ENCODE data around the gene THAP4. TPM values are rescaled to one million over a fixed set of nuclear protein-coding genes. Genes with fewer than 3 reads are reported as not detected.

THAP4 gene
- total and polyA plus RNA-seq, 2 of the 13 experiments (the other 11 are each of a cell fraction or from before 2014, with no cell fraction given): 59.7 to 75.7 TPM

DNA sequence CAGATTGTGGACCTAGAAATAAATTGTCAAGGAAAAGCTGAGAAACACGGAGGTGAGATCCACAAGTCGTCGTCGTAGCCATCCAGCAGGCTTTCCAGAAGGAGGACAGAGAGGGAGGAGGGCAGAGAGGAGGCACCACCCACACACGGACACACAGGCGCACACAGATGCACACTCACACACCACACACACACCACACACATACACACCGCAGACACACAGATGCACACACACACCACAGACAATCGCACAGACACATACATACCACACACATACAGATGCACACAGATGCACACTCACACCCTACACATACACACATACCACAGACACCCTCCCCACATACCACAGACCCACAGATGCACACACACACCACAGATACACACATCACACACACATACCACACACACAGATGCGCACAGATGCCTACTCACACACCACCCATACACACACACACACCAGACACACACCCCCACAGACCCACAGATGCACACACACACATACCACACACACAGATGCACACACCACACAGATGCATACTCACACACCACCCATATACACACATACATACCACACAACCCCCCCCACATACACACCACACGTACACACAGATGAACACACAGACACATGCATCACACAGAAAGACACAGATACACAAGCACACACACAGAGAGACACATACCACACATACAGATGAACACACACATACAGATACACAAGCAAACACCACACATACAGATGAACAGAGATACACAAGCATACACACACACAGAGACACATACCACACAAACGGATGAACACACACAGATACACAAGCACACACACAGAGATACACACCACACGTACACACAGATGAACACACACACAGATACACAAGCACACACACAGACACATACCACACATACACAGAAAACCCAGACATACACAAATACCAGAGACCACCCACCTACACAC is 91.2 kb downstream of the THAP4 start (continued):
- TF ChIP-seq, protein P1, sequence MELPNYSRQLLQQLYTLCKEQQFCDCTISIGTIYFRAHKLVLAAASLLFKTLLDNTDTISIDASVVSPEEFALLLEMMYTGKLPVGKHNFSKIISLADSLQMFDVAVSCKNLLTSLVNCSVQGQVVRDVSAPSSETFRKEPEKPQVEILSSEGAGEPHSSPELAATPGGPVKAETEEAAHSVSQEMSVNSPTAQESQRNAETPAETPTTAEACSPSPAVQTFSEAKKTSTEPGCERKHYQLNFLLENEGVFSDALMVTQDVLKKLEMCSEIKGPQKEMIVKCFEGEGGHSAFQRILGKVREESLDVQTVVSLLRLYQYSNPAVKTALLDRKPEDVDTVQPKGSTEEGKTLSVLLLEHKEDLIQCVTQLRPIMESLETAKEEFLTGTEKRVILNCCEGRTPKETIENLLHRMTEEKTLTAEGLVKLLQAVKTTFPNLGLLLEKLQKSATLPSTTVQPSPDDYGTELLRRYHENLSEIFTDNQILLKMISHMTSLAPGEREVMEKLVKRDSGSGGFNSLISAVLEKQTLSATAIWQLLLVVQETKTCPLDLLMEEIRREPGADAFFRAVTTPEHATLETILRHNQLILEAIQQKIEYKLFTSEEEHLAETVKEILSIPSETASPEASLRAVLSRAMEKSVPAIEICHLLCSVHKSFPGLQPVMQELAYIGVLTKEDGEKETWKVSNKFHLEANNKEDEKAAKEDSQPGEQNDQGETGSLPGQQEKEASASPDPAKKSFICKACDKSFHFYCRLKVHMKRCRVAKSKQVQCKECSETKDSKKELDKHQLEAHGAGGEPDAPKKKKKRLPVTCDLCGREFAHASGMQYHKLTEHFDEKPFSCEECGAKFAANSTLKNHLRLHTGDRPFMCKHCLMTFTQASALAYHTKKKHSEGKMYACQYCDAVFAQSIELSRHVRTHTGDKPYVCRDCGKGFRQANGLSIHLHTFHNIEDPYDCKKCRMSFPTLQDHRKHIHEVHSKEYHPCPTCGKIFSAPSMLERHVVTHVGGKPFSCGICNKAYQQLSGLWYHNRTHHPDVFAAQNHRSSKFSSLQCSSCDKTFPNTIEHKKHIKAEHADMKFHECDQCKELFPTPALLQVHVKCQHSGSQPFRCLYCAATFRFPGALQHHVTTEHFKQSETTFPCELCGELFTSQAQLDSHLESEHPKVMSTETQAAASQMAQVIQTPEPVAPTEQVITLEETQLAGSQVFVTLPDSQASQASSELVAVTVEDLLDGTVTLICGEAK (IDR thresholded peaks at IDR 0.05): no peak; the same call in 1 of the 2 replicates
- TF ChIP-seq, protein P1 (CRISPR knock-in tag; IDR thresholded peaks at IDR 0.05): no peak
- peak; percentile 19; the same call in 1 of the 2 replicates for TF ChIP-seq ZNF263 (CRISPR knock-in tag; IDR thresholded peaks at IDR 0.05)
- TF ChIP-seq ZNF354B (CRISPR knock-in tag; IDR thresholded peaks at IDR 0.05): no peak
- TF ChIP-seq, protein P2, sequence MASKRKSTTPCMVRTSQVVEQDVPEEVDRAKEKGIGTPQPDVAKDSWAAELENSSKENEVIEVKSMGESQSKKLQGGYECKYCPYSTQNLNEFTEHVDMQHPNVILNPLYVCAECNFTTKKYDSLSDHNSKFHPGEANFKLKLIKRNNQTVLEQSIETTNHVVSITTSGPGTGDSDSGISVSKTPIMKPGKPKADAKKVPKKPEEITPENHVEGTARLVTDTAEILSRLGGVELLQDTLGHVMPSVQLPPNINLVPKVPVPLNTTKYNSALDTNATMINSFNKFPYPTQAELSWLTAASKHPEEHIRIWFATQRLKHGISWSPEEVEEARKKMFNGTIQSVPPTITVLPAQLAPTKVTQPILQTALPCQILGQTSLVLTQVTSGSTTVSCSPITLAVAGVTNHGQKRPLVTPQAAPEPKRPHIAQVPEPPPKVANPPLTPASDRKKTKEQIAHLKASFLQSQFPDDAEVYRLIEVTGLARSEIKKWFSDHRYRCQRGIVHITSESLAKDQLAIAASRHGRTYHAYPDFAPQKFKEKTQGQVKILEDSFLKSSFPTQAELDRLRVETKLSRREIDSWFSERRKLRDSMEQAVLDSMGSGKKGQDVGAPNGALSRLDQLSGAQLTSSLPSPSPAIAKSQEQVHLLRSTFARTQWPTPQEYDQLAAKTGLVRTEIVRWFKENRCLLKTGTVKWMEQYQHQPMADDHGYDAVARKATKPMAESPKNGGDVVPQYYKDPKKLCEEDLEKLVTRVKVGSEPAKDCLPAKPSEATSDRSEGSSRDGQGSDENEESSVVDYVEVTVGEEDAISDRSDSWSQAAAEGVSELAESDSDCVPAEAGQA (IDR thresholded peaks at IDR 0.05; ENCODE audit: low read depth): no peak
- TF ChIP-seq, protein P2 (CRISPR knock-in tag; IDR thresholded peaks at IDR 0.05; ENCODE audit: borderline replicate concordance): no peak
- TF ChIP-seq NCOA5 (CRISPR knock-in tag; IDR thresholded peaks at IDR 0.05): no peak
- peak; percentile 40 for TF ChIP-seq TEAD3 (CRISPR knock-in tag; optimal IDR thresholded peaks at IDR 0.05; ENCODE audit: borderline replicate concordance)
- peak; percentile 80; the same call in 1 of the 2 replicates for TF ChIP-seq NONO (IDR thresholded peaks at IDR 0.05)
- TF ChIP-seq NONO (CRISPR knock-in tag; conservative IDR thresholded peaks at IDR 0.05): 0 out of 2 replicates have a peak, but pooled peaks have one; percentile 20
- TF ChIP-seq HOXA9 (CRISPR knock-in tag; IDR thresholded peaks at IDR 0.05; ENCODE audit: borderline replicate concordance): no peak
- no peak for TF ChIP-seq TSC22D2 (CRISPR knock-in tag; IDR thresholded peaks at IDR 0.05; ENCODE audit: borderline replicate concordance)
- TF ChIP-seq NBN (conservative IDR thresholded peaks at IDR 0.05): peak; percentile 94; the same call in 1 of the 2 replicates
- TF ChIP-seq SOX6 (IDR thresholded peaks at IDR 0.05): peak; percentile 88; the same call in 1 of the 2 replicates
- no peak for TF ChIP-seq SOX6 (CRISPR knock-in tag; IDR thresholded peaks at IDR 0.05)
